Astrocyte (in vitro differentiated cells and primary cell): Measurements from ENCODE around the gene ATP5MC3. TPM values are rescaled to one million over a fixed set of nuclear protein-coding genes. Genes with fewer than 3 reads are reported as not detected.

Experiments
- DNase-seq: peaks from one replicate; pipeline ENCODE4 v3.0.0-alpha.2; 2010; ENCODE audit warnings: low read depth
- FAIRE-seq: peaks from 2 replicates; lab custom pipeline; 2011; peaks lifted over from hg19 to GRCh38; lab: Jason Lieb, UNC
- H2AFZ ChIP-seq: 2 replicates; pipeline ENCODE4 v1.6.0; 2012; ENCODE audit warnings: low read depth, low read length, inconsistent platforms
- H3K27ac ChIP-seq: 2 replicates; pipeline ENCODE4 v1.5.1; 2011; ENCODE audit warnings: low read depth, low read length, inconsistent platforms
- H3K27me3 ChIP-seq: 2 replicates; pipeline ENCODE4 v1.6.0; 2011; ENCODE audit warnings: low read length, inconsistent platforms; ENCODE audit not compliant: insufficient read depth
- H3K36me3 ChIP-seq: 2 replicates; pipeline ENCODE4 v1.5.1; 2011; ENCODE audit warnings: low read length, inconsistent platforms; ENCODE audit not compliant: insufficient read depth
- H3K4me1 ChIP-seq: 2 replicates; pipeline ENCODE4 v1.5.1; 2011; ENCODE audit warnings: low read length, inconsistent platforms; ENCODE audit not compliant: insufficient read depth
- H3K4me2 ChIP-seq: 2 replicates; pipeline ENCODE4 v1.6.0; 2012; ENCODE audit warnings: low read length, inconsistent platforms
- H3K4me3 ChIP-seq: 2 replicates; pipeline ENCODE4 v1.5.1; 2011; ENCODE audit warnings: low read depth, mild to moderate bottlenecking, low read length, inconsistent platforms; ENCODE audit not compliant: insufficient read depth
- H3K79me2 ChIP-seq: 2 replicates; pipeline ENCODE4 v1.6.0; 2012; ENCODE audit warnings: mild to moderate bottlenecking, low read length, inconsistent platforms; ENCODE audit not compliant: insufficient read depth
- H3K9ac ChIP-seq: 2 replicates; pipeline ENCODE4 v1.6.0; 2012; ENCODE audit warnings: mild to moderate bottlenecking, low read length, inconsistent platforms
- H3K9me3 ChIP-seq: 2 replicates; pipeline ENCODE4 v1.5.1; 2012; ENCODE audit warnings: low read depth, mild to moderate bottlenecking, low read length, inconsistent platforms; ENCODE audit not compliant: insufficient read depth
- H4K20me1 ChIP-seq: 2 replicates; pipeline ENCODE4 v1.6.0; 2012; ENCODE audit warnings: low read length, inconsistent platforms; ENCODE audit not compliant: insufficient read depth
- H3K27ac Mint-ChIP-seq: one replicate; pipeline ENCODE4 v1.8.0; 2021; ENCODE audit warnings: mild to moderate bottlenecking, mixed read lengths; ENCODE audit not compliant: unreplicated experiment
- H3K27me3 Mint-ChIP-seq: one replicate; pipeline ENCODE4 v1.8.0; 2021; ENCODE audit warnings: low read depth, mixed read lengths; ENCODE audit not compliant: unreplicated experiment
- H3K36me3 Mint-ChIP-seq: one replicate; pipeline ENCODE4 v1.8.0; 2021; ENCODE audit warnings: low read depth, mixed read lengths; ENCODE audit not compliant: unreplicated experiment
- H3K4me1 Mint-ChIP-seq: one replicate; pipeline ENCODE4 v1.8.0; 2021; ENCODE audit warnings: low read depth, mixed read lengths; ENCODE audit not compliant: unreplicated experiment
- H3K4me3 Mint-ChIP-seq: one replicate; pipeline ENCODE4 v1.8.0; 2021; ENCODE audit warnings: mild to moderate bottlenecking, moderate library complexity, mixed read lengths; ENCODE audit not compliant: unreplicated experiment
- H3K9me3 Mint-ChIP-seq: one replicate; pipeline ENCODE4 v1.8.0; 2021; ENCODE audit warnings: mild to moderate bottlenecking, mixed read lengths; ENCODE audit not compliant: unreplicated experiment
- CTCF ChIP-seq: IDR thresholded peaks from 2 replicates; pipeline ENCODE4 v1.5.1; 2011; ENCODE audit warnings: low read depth, mild to moderate bottlenecking, inconsistent platforms, low read length, moderate library complexity; ENCODE audit not compliant: insufficient read depth
- EZH2 ChIP-seq: IDR thresholded peaks from 2 replicates; pipeline ENCODE4 v1.6.1; 2012; ENCODE audit warnings: mild to moderate bottlenecking, low read length, inconsistent platforms; ENCODE audit not compliant: insufficient read depth
- total RNA-seq: library from RNA; stranded (reverse); gene quantifications from 2 replicates; pipeline ENCODE4 v1.2.1, GENCODE V29; 2021

The ATP5MC3 gene
- total RNA-seq, 1 donor from 2014 or later, result 289 TPM

- no peaks in the 10 kb centered on the region for H3K27me3 Mint-ChIP-seq
- Histone ChIP-seq H3K27ac (no peak overlapping the region), H3K27me3 (no peaks in the 10 kb centered on the region), H3K79me2 (peaks cover 96% of the 10 kb centered on the region), H4K20me1 (peaks cover 77% of the 10 kb centered on the region), H3K4me2 (no peak overlapping the region), H3K9ac (no peak overlapping the region), H2AFZ (no peak overlapping the region), H3K4me1 (peaks cover 10% of the 10 kb centered on the region), H3K36me3 (no peaks in the 10 kb centered on the region), H3K4me3 (no peak overlapping the region), H3K9me3 (no peaks in the 10 kb centered on the region)
- no peak for FAIRE-seq
- DNase-seq, result no peak
- H3K27ac Mint-ChIP-seq, result no peak overlapping the region
- TF ChIP-seq CTCF (no peak), EZH2 (no peak)
- no peaks in the 10 kb centered on the region for H3K9me3 Mint-ChIP-seq
- peaks cover 8% of the 10 kb centered on the region for H3K36me3 Mint-ChIP-seq
- no peak overlapping the region for H3K4me3 Mint-ChIP-seq
- H3K4me1 Mint-ChIP-seq, result peaks cover 14% of the 10 kb centered on the region
These were observed 22.6 kb downstream of the ATP5MC3 start for GRCh38 chr2:175158894-175159293.

GRCh38 chr2:175156534-175156933 lies 25.0 kb downstream of the ATP5MC3 start:
- no peak for FAIRE-seq
- H4K20me1 ChIP-seq, result peaks cover 82% of the 10 kb centered on the region
- H3K36me3 Mint-ChIP-seq, result peaks cover 8% of the 10 kb centered on the region
- H3K4me2 ChIP-seq, result no peak overlapping the region
- no peak for TF ChIP-seq CTCF
- TF ChIP-seq EZH2, result no peak
- peaks cover 25% of the 10 kb centered on the region for H3K4me1 Mint-ChIP-seq
- H3K27me3 ChIP-seq, result no peaks in the 10 kb centered on the region
- H3K27me3 Mint-ChIP-seq, result no peaks in the 10 kb centered on the region
- no peak overlapping the region for H3K27ac ChIP-seq
- H3K27ac Mint-ChIP-seq, result peak overlapping the region; percentile 53
- no peaks in the 10 kb centered on the region for H3K9me3 Mint-ChIP-seq
- H3K4me1 ChIP-seq, result peaks cover 19% of the 10 kb centered on the region
- H2AFZ ChIP-seq, result no peak overlapping the region
- H3K9ac ChIP-seq, result no peak overlapping the region
- H3K79me2 ChIP-seq, result peaks cover 98% of the 10 kb centered on the region
- H3K4me3 Mint-ChIP-seq, result no peak overlapping the region
- DNase-seq, result peak; percentile 26
- no peak overlapping the region for H3K4me3 ChIP-seq
- no peaks in the 10 kb centered on the region for H3K36me3 ChIP-seq
- no peaks in the 10 kb centered on the region for H3K9me3 ChIP-seq

DNA sequence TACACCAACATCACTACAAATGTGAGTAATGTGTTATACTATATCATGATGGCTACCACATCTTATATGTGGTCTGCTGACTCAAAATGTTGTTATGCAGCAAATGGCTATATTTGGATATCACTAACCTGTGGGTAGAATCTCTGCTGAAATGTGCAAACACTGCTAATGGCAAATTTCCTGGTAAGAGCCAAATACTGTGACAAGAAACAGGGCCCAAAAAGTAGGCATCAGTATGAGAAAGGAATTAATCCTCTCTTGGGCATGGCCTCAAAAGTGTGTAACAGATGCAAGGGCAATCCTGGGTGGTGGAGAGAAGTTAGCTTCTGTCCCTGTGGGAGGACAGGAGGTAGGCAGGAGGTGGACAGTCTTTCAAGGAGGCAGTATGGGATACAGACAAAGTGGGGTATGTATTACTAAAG lies 26.8 kb downstream of the ATP5MC3 start:
- H3K36me3 ChIP-seq, result peaks cover 2% of the 10 kb centered on the region
- peaks cover 74% of the 10 kb centered on the region for H4K20me1 ChIP-seq
- peak; percentile 87 for DNase-seq
- H3K4me1 Mint-ChIP-seq, result peaks cover 29% of the 10 kb centered on the region
- H3K4me1 ChIP-seq, result peaks cover 19% of the 10 kb centered on the region
- H3K79me2 ChIP-seq, result peaks cover 98% of the 10 kb centered on the region
- no peaks in the 10 kb centered on the region for H3K9me3 Mint-ChIP-seq
- peaks cover 8% of the 10 kb centered on the region for H3K36me3 Mint-ChIP-seq
- no peaks in the 10 kb centered on the region for H3K27me3 ChIP-seq
- FAIRE-seq, result peak; percentile 71
- no peaks in the 10 kb centered on the region for H3K9me3 ChIP-seq
- peak overlapping the region; percentile 42 for H3K4me3 Mint-ChIP-seq
- H3K9ac ChIP-seq, result peak overlapping the region; percentile 38
- TF ChIP-seq CTCF, result no peak
- TF ChIP-seq EZH2, result no peak
- no peak overlapping the region for H2AFZ ChIP-seq
- H3K27ac ChIP-seq, result peak overlapping the region; percentile 67
- peak overlapping the region; percentile 73 for H3K27ac Mint-ChIP-seq
- H3K27me3 Mint-ChIP-seq, result no peaks in the 10 kb centered on the region
- H3K4me2 ChIP-seq, result peak overlapping the region; percentile 74
- peak overlapping the region; percentile 7 for H3K4me3 ChIP-seq
